NCI-H1092 (cell line): ENCODE data around the gene SPATA12.
A peak's percentile ranks its signal among the peaks of the same experiment; 100 is the strongest.
"Not testable (repeated sequence)": the region's sequence is repeated elsewhere in the genome, so short reads cannot be mapped to it uniquely, and the experiment has no call there.

Source experiments
- DNase-seq: peaks from one replicate; lab custom pipeline; 2025; lab: John Stamatoyannopoulos, UW

SPATA12 gene

GRCh38 chr3:57083266-57083995, 23.0 kb downstream of the SPATA12 start:
- DNase-seq: not testable (repeated sequence)

- no peak for DNase-seq
Measured at GRCh38 chr3:57085211-57085610, 24.7 kb downstream of the SPATA12 start.

GRCh38 chr3:57086201-57086600, 25.7 kb downstream of the SPATA12 start:
- DNase-seq: no peak

- DNase-seq: no peak
Measured at GRCh38 chr3:57087361-57088092, 27.1 kb downstream of the SPATA12 start.

- DNase-seq: no peak
Measured at GRCh38 chr3:57088503-57088902, 28.0 kb downstream of the SPATA12 start.

- no peak for DNase-seq
Measured at GRCh38 chr3:57089043-57089442, 28.6 kb downstream of the SPATA12 start.

- DNase-seq: no peak
Measured at GRCh38 chr3:57091521-57092273, 31.2 kb downstream of the SPATA12 start.

- no peak for DNase-seq
Measured at GRCh38 chr3:57093489-57093888, 33.0 kb downstream of the SPATA12 start.

- DNase-seq: no peak
Measured at GRCh38 chr3:57093971-57094535, 33.6 kb downstream of the SPATA12 start.

GRCh38 chr3:57094575-57094974, 34.1 kb downstream of the SPATA12 start:
- DNase-seq: no peak

- no peak for DNase-seq
Measured at GRCh38 chr3:57095363-57095762, 34.9 kb downstream of the SPATA12 start.

- no peak for DNase-seq
Measured at GRCh38 chr3:57097536-57097935, 37.1 kb downstream of the SPATA12 start.

GRCh38 chr3:57098418-57099310, 38.2 kb downstream of the SPATA12 start:
- DNase-seq: no peak

- DNase-seq: peak; percentile 51
Measured at GRCh38 chr3:57100046-57100695, 39.7 kb downstream of the SPATA12 start.

GRCh38 chr3:57105585-57105984, 45.1 kb downstream of the SPATA12 start:
- no peak for DNase-seq

- DNase-seq: no peak
Measured at GRCh38 chr3:57108684-57109083, 48.2 kb downstream of the SPATA12 start.

- no peak for DNase-seq
Measured at GRCh38 chr3:57109437-57110199, 49.2 kb downstream of the SPATA12 start.

- no peak for DNase-seq
Measured at GRCh38 chr3:57110214-57110613, 49.8 kb downstream of the SPATA12 start.

- DNase-seq: peak; percentile 51
Measured at GRCh38 chr3:57110798-57111197, 50.3 kb downstream of the SPATA12 start.

- no peak for DNase-seq
Measured at GRCh38 chr3:57112206-57112605, 51.7 kb downstream of the SPATA12 start.
